Retinal pigment epithelial cell (primary cell): ENCODE data around the gene PLEKHA8.
A peak's percentile ranks its signal among the peaks of the same experiment; 100 is the strongest.

Source experiments
- DNase-seq: peaks from one replicate; pipeline ENCODE4 v3.0.0-alpha.2; 2010; ENCODE audit warnings: low read depth
- H3K4me3 ChIP-seq: 2 replicates; pipeline ENCODE4 v1.5.1; 2011; ENCODE audit warnings: mild to moderate bottlenecking, low read length, control low read depth, moderate library complexity
- TF ChIP-seq, protein P1 (sequence below): conservative IDR thresholded peaks from 2 replicates; pipeline ENCODE4 v1.5.1; 2011; ENCODE audit warnings: low read depth, low read length, control low read depth, inconsistent platforms

The PLEKHA8 gene

DNA sequence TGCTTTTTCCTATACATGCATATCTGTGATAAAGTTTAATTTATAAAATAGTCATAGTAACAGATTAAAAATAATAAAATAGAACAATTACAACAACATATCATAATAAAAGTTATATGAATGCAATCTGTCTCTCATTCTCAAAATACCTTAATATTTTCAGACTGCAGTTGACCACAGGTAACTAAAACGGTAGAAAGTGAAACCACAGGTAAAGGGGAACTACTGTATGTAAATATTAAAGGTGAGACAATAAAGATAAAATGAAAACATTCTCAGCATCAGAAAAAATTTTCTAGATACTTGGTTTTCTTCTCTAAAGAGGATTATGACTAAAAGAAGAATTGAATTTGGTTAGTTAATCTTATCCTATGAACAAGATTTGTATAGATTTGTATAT is 7.7 kb upstream of the PLEKHA8 start:
- H3K4me3 ChIP-seq, result no peak overlapping the region
- no peak for DNase-seq
- TF ChIP-seq, protein P1, sequence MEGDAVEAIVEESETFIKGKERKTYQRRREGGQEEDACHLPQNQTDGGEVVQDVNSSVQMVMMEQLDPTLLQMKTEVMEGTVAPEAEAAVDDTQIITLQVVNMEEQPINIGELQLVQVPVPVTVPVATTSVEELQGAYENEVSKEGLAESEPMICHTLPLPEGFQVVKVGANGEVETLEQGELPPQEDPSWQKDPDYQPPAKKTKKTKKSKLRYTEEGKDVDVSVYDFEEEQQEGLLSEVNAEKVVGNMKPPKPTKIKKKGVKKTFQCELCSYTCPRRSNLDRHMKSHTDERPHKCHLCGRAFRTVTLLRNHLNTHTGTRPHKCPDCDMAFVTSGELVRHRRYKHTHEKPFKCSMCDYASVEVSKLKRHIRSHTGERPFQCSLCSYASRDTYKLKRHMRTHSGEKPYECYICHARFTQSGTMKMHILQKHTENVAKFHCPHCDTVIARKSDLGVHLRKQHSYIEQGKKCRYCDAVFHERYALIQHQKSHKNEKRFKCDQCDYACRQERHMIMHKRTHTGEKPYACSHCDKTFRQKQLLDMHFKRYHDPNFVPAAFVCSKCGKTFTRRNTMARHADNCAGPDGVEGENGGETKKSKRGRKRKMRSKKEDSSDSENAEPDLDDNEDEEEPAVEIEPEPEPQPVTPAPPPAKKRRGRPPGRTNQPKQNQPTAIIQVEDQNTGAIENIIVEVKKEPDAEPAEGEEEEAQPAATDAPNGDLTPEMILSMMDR, result no peak

DNA sequence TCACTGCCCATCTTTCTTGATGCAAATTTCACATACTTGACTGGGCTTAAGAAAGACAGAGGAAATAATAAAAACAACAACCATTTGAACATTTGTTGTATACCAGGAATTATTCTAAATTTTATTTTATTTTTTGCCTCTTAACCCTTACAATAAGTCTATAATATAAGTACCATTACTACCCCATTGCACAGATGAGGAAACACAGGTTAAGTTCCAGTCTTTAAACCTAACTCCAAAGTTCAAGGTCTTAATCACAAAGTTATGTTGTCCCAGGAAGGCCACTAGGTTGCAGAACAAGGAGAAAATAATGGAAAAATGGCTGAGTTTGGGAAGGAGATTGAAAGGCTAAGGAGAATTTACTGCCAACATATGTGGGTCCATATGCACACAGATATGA is 5.2 kb upstream of the PLEKHA8 start:
- TF ChIP-seq, protein P1, result no peak
- no peak overlapping the region for H3K4me3 ChIP-seq
- DNase-seq, result no peak

DNA sequence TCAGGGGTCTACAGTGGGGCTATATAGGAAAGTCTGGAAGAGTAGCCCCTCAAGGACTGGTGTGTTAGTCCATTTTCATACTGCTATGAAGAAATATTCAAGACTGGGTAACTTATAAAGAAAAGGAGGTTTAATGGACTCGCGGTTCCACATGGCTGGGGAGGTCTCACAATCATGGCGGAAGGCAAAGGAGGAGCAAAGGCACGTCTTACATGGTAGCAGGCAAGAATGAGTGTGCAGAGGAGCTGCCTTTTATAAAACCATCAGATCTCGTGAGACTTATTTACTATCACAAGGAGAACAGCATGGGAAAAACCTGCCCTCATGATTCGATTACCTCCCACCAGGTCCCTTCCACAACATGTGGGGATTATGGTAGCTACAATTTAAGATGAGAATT is 4.7 kb upstream of the PLEKHA8 start:
- no peak for DNase-seq
- H3K4me3 ChIP-seq, result no peak overlapping the region
- TF ChIP-seq, protein P1, result no peak

DNA sequence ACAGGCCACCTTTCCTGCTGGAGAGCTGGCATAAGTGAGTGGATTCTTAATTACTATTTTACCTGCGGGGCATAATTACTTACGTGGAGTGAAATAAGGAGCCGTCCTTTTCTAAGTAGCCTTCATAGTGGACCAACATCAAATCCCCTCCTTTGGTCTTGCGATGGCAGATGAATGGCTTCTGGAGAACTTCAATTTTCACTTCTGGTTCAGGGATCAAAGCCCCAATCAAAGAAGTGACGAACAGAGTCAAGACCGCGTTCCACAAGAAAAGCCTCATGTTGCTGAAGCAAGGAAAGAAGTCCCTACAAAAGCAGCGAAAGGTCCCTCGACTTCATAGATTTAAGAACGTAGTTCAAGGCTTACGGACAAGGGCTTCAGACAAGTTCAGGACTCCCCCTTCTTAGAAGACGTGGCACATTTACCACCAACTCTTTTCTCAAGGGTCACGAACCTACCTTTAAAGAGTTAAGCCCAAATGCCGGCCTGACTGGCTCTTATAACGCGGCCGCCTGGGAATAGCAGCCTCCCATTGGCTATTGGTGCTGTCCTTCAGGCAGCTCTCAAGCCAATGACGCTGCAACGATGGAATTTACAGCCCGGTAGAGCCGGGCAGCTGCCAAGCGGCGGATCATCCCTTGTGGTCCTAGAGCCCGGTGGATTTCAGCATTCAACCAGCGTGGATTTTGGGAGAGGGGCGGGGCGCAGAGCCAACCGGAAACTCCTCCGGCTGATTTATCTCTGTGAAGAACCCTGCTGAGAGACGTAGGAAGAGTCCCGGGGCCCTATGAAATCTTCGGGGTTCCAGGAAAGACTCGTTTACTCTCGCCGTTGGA is 1.8 kb upstream of the PLEKHA8 start, which contains the start of gene FKBP14:
Gene FKBP14, minus strand, starts transcription at position 474 of the 836 bp plus-strand sequence. Its CDS starts 194 bp downstream, at position 280.
- peak; percentile 99 for DNase-seq
- TF ChIP-seq, protein P1, result no peak
- H3K4me3 ChIP-seq, result peak within 1 kb of the TSS; percentile 77

DNA sequence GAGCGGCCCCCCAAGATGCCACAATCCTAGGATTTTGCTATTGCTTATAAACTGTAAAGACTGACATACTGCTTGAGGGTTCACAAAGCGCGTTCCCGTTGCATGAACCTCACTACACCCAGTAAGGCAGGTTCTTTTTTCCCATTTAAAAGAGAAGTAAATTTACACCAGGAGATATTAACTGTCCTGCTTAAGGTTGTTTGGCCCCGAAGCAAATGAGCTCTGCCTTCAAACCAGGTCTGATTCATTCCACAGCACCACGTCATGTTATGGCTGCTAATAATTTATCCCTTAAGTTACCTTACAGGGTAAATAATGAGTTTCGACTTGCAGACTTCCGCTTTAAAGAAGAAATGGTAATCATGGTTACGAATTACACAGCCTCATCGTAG is 1.2 kb upstream of the PLEKHA8 start:
- peak; percentile 17 for DNase-seq
- H3K4me3 ChIP-seq, result peak overlapping the region; percentile 77
- TF ChIP-seq, protein P1, result no peak

DNA sequence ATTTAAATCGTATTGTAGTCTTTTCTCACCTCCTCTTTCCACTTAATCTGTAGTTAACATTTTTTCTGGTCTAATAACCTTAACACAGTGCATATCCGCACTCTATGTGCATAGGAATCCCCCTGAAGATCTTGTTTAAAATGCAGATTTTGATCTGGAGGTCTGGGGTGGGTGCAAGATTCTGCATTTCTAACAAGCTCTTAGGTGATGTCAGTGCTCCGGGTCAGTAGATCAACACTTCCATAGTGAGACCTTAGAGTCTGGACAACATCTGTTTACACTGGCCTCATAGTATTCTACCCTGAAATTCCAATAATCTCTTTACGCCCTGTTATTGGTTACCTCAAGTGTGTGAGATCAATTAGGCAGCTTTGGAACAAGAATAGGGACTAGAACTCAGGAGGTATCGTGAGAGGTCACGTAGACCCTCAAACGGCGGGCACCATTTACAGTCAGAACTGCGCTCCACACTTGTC is 434 bp upstream of the PLEKHA8 start:
- peak overlapping the region; percentile 77 for H3K4me3 ChIP-seq
- no peak for DNase-seq
- TF ChIP-seq, protein P1, result no peak
